ENCODE data around the gene SLC24A3.

- TF ChIP-seq ZNF605 (CRISPR knock-in tag; IDR thresholded peaks at IDR 0.05) (no peak), SOX5 (CRISPR knock-in tag; IDR thresholded peaks at IDR 0.05; ENCODE audit: borderline replicate concordance) (no peak), SAFB2 (CRISPR knock-in tag; IDR thresholded peaks at IDR 0.05; ENCODE audit: borderline replicate concordance, low read depth) (no peak), CREB1 (IDR thresholded peaks at IDR 0.05) (no peak), CREB1 (CRISPR knock-in tag; IDR thresholded peaks at IDR 0.05) (no peak), GABPA (IDR thresholded peaks at IDR 0.05; ENCODE audit: low read depth, low read length) (no peak), GABPA (CRISPR knock-in tag; IDR thresholded peaks at IDR 0.05; ENCODE audit: low read depth) (no peak), RAD51 (IDR thresholded peaks at IDR 0.05; ENCODE audit: borderline replicate concordance) (no peak), TRAFD1 (CRISPR knock-in tag; IDR thresholded peaks at IDR 0.05; ENCODE audit: borderline replicate concordance) (no peak), SP1 (IDR thresholded peaks at IDR 0.05) (no peak), SP1 (CRISPR knock-in tag; IDR thresholded peaks at IDR 0.05) (no peak), ZNF12 (CRISPR knock-in tag; IDR thresholded peaks at IDR 0.05) (no peak), ZNF678 (CRISPR knock-in tag; IDR thresholded peaks at IDR 0.05) (no peak), SKI (IDR thresholded peaks at IDR 0.05; ENCODE audit: partially characterized antibody) (no peak)
Measured at GRCh38 chr20:19734811-19735210, 522.4 kb downstream of the SLC24A3 start.
